Measurements from ENCODE around the gene PARVG.

GRCh38 chr22:44229809-44230208 is 49.1 kb downstream of the PARVG start:
- no peak for TF ChIP-seq CTCF (IDR thresholded peaks at IDR 0.05)
- no peak for TF ChIP-seq EP300 (IDR thresholded peaks at IDR 0.05)
- no peak for TF ChIP-seq POLR2AphosphoS5 (IDR thresholded peaks at IDR 0.05)
- TF ChIP-seq POLR2A (IDR thresholded peaks at IDR 0.05; ENCODE audit: low read depth) = no peak

All from esophagus muscularis mucosa (tissue), 4 donors.